Osteoblast (primary cell): ENCODE results near the gene EN2. TPM values are rescaled to one million over a fixed set of nuclear protein-coding genes. Genes with fewer than 3 reads are reported as not detected.

Source experiments
- DNase-seq: peaks from one replicate; pipeline ENCODE4 v3.0.0; 2011; ENCODE audit warnings: low spot score, mixed read lengths; ENCODE audit not compliant: insufficient read length; ENCODE audit errors: missing footprints
- H2AFZ ChIP-seq: 2 replicates; pipeline ENCODE4 v1.6.0; 2011; ENCODE audit warnings: mild to moderate bottlenecking, low read length
- H3K27ac ChIP-seq: 2 replicates; pipeline ENCODE4 v1.5.1; 2011; ENCODE audit warnings: mild to moderate bottlenecking, low read depth, low read length, moderate library complexity
- H3K27me3 ChIP-seq: 2 replicates; pipeline ENCODE4 v1.6.0; 2012; ENCODE audit warnings: mild to moderate bottlenecking, control low read depth, inconsistent platforms, low read length, moderate library complexity; ENCODE audit not compliant: insufficient read depth
- H3K36me3 ChIP-seq: 2 replicates; pipeline ENCODE4 v1.5.1; 2011; ENCODE audit warnings: mild to moderate bottlenecking, low read length, control low read depth, moderate library complexity; ENCODE audit not compliant: insufficient read depth
- H3K4me1 ChIP-seq: 2 replicates; pipeline ENCODE4 v1.5.1; 2011; ENCODE audit warnings: mild to moderate bottlenecking, low read length, control low read depth, moderate library complexity; ENCODE audit not compliant: insufficient read depth
- H3K4me2 ChIP-seq: 2 replicates; pipeline ENCODE4 v1.6.0; 2011; ENCODE audit warnings: mild to moderate bottlenecking, low read length; ENCODE audit not compliant: insufficient read depth
- H3K4me3 ChIP-seq: fragments of 200-600 bp; sonication (generic); 3 replicates; pipeline ENCODE4 v1.5.1; 2012; ENCODE audit warnings: mild to moderate bottlenecking, low read length, inconsistent platforms; ENCODE audit not compliant: insufficient read depth
- H3K79me2 ChIP-seq: 2 replicates; pipeline ENCODE4 v1.6.0; 2012; ENCODE audit warnings: mild to moderate bottlenecking, low read length, control low read depth, inconsistent platforms; ENCODE audit not compliant: insufficient read depth
- H3K9me3 ChIP-seq: 2 replicates; pipeline ENCODE4 v1.5.1; 2011; ENCODE audit warnings: low read depth, low read length, control low read depth
- H4K20me1 ChIP-seq: 2 replicates; pipeline ENCODE4 v1.6.0; 2012; ENCODE audit warnings: mild to moderate bottlenecking, low read length, control low read depth; ENCODE audit not compliant: insufficient read depth
- CTCF ChIP-seq: IDR thresholded peaks from 2 replicates; pipeline ENCODE4 v1.5.1; 2011; ENCODE audit warnings: mild to moderate bottlenecking, low read depth, low read length, moderate library complexity; ENCODE audit errors: extremely low read depth
- total RNA-seq: library from RNA; depleted of rRNA; stranded (reverse); fragments of >200 nt; gene quantifications from 2 replicates; pipeline ENCODE4 v1.2.3, GENCODE V29; 2012

Gene EN2
- total RNA-seq, 1 donor: under 0.01 TPM

- H2AFZ ChIP-seq: no peak overlapping the region
- H3K79me2 ChIP-seq: no peaks in the 10 kb centered on the region
- peaks cover 6% of the 10 kb centered on the region for H3K4me1 ChIP-seq
- no peaks in the 10 kb centered on the region for H3K9me3 ChIP-seq
- no peaks in the 10 kb centered on the region for H3K36me3 ChIP-seq
- no peak overlapping the region for H3K4me3 ChIP-seq
- no peak for TF ChIP-seq CTCF
- no peak overlapping the region for H3K27ac ChIP-seq
- no peaks in the 10 kb centered on the region for H4K20me1 ChIP-seq
- DNase-seq: peak; percentile 88
- H3K4me2 ChIP-seq: no peak overlapping the region
- H3K27me3 ChIP-seq: no peaks in the 10 kb centered on the region
Measured at GRCh38 chr7:155487509-155488482, 29.9 kb downstream of the EN2 start.

GRCh38 chr7:155488483-155489127 is 30.7 kb downstream of the EN2 start:
- no peak for TF ChIP-seq CTCF
- Histone ChIP-seq H3K27me3 (no peaks in the 10 kb centered on the region), H3K79me2 (no peaks in the 10 kb centered on the region), H2AFZ (no peak overlapping the region), H3K4me1 (peaks cover 6% of the 10 kb centered on the region), H4K20me1 (no peaks in the 10 kb centered on the region), H3K4me3 (no peak overlapping the region), H3K36me3 (no peaks in the 10 kb centered on the region), H3K27ac (no peak overlapping the region), H3K4me2 (no peak overlapping the region), H3K9me3 (no peaks in the 10 kb centered on the region)
- peak; percentile 73 for DNase-seq

GRCh38 chr7:155489158-155489840 is 31.4 kb downstream of the EN2 start:
- no peaks in the 10 kb centered on the region for H3K79me2 ChIP-seq
- peaks cover 6% of the 10 kb centered on the region for H3K4me1 ChIP-seq
- no peak for TF ChIP-seq CTCF

More at GRCh38 chr7:155489158-155489840, 31.4 kb downstream of the EN2 start:
- DNase-seq: no peak
- no peak overlapping the region for H3K4me3 ChIP-seq
- H3K36me3 ChIP-seq: no peaks in the 10 kb centered on the region
- no peaks in the 10 kb centered on the region for H3K9me3 ChIP-seq
- H3K4me2 ChIP-seq: no peak overlapping the region
- H3K27ac ChIP-seq: no peak overlapping the region
- H4K20me1 ChIP-seq: no peaks in the 10 kb centered on the region
- H3K27me3 ChIP-seq: no peaks in the 10 kb centered on the region
- no peak overlapping the region for H2AFZ ChIP-seq
